Neuronal stem cell (in vitro differentiated cells): ENCODE results near the gene FAM20C.
A peak's percentile ranks its signal among the peaks of the same experiment; 100 is the strongest.

Source experiments
- DNase-seq: peaks from one replicate; pipeline ENCODE4 v3.0.0-alpha.2; 2013; ENCODE audit warnings: low spot score
- H2AFZ ChIP-seq: one replicate; pipeline ENCODE4 v1.6.1; 2013; ENCODE audit warnings: mild to moderate bottlenecking, low read length, inconsistent platforms
- H2AK5ac ChIP-seq: 2 replicates; pipeline ENCODE4 v1.6.1; 2013; ENCODE audit warnings: low read depth, mild to moderate bottlenecking, inconsistent platforms, low read length, moderate library complexity, mixed read lengths
- H2BK120ac ChIP-seq: 2 replicates; pipeline ENCODE4 v1.6.1; 2013; ENCODE audit warnings: low read depth, mild to moderate bottlenecking, inconsistent platforms, low read length, moderate library complexity, mixed read lengths
- H2BK12ac ChIP-seq: one replicate; pipeline ENCODE4 v1.6.1; 2013; ENCODE audit warnings: low read length, inconsistent platforms
- H2BK15ac ChIP-seq: 2 replicates; pipeline ENCODE4 v1.6.1; 2013; ENCODE audit warnings: mild to moderate bottlenecking, low read length, inconsistent platforms, mixed read lengths
- H2BK5ac ChIP-seq: one replicate; pipeline ENCODE4 v1.6.1; 2013; ENCODE audit warnings: inconsistent platforms, mild to moderate bottlenecking, low read length, moderate library complexity
- H3K14ac ChIP-seq: one replicate; pipeline ENCODE4 v1.6.1; 2013; ENCODE audit warnings: low read length, inconsistent platforms
- H3K18ac ChIP-seq: 2 replicates; pipeline ENCODE4 v1.6.1; 2013; ENCODE audit warnings: low read length, inconsistent platforms
- H3K23ac ChIP-seq: 2 replicates; pipeline ENCODE4 v1.6.1; 2013; ENCODE audit warnings: low read depth, mild to moderate bottlenecking, mixed read lengths, low read length, inconsistent platforms; ENCODE audit not compliant: poor library complexity
- H3K27ac ChIP-seq: replicated peaks from 3 replicates; pipeline ENCODE4 v1.5.1; 2013; ENCODE audit warnings: low read length, inconsistent platforms
- H3K27me3 ChIP-seq, 3 experiments: 2 replicates each; pipeline ENCODE4 v1.6.1; 2013; ENCODE audit warnings: low read length in 3 of 3, mild to moderate bottlenecking in 2 of 3, inconsistent platforms in 1 of 3, low read depth in 1 of 3, mixed read lengths in 1 of 3, moderate library complexity in 1 of 3; ENCODE audit not compliant: control insufficient read depth in 3 of 3, insufficient read depth in 3 of 3
- H3K36me3 ChIP-seq, 2 donors: replicated peaks in 1 of 2; 2 replicates each; pipeline ENCODE4 v1.6.1; 2013; ENCODE audit warnings: low read length in 2 of 2; ENCODE audit not compliant: control insufficient read depth in 2 of 2, insufficient read depth in 2 of 2
- H3K4ac ChIP-seq: 2 replicates; pipeline ENCODE4 v1.6.1; 2013; ENCODE audit warnings: inconsistent platforms, mild to moderate bottlenecking, low read length, moderate library complexity
- H3K4me1 ChIP-seq, 2 donors: 1 replicate in 1 of 2; 2 replicates in 1 of 2; pipeline ENCODE4 v1.6.1; 2013; ENCODE audit warnings: low read length in 2 of 2, low read depth in 1 of 2; ENCODE audit not compliant: control insufficient read depth in 2 of 2, insufficient read depth in 1 of 2
- H3K4me2 ChIP-seq: one replicate; pipeline ENCODE4 v1.6.1; 2013; ENCODE audit warnings: mild to moderate bottlenecking, low read length, inconsistent platforms; ENCODE audit not compliant: insufficient read depth, poor library complexity, severe bottlenecking
- H3K4me3 ChIP-seq, 2 donors: 2 replicates each; pipeline ENCODE4 v1.5.1; 2013; ENCODE audit warnings: low read length in 2 of 2, mild to moderate bottlenecking in 2 of 2, inconsistent platforms in 1 of 2, moderate library complexity in 1 of 2
- H3K79me1 ChIP-seq: one replicate; pipeline ENCODE4 v1.6.1; 2013; ENCODE audit warnings: low read depth, mild to moderate bottlenecking, inconsistent platforms, low read length, moderate library complexity
- H3K9ac ChIP-seq: one replicate; pipeline ENCODE4 v1.6.1; 2013; ENCODE audit warnings: mild to moderate bottlenecking, low read depth, low read length, inconsistent platforms; ENCODE audit not compliant: poor library complexity
- H3K9me3 ChIP-seq, 2 donors: replicated peaks in 1 of 2; 2 replicates each; pipeline versions ENCODE3 to v1.6.1; 2013; ENCODE audit warnings: low read length in 2 of 2, mild to moderate bottlenecking in 2 of 2, inconsistent platforms in 1 of 2, low read depth in 1 of 2, mixed read lengths in 1 of 2, moderate library complexity in 1 of 2; ENCODE audit not compliant: control insufficient read depth in 2 of 2, insufficient read depth in 1 of 2
- H4K8ac ChIP-seq: one replicate; pipeline ENCODE4 v1.6.1; 2013; ENCODE audit warnings: low read depth, mild to moderate bottlenecking, inconsistent platforms, low read length, moderate library complexity
- H4K91ac ChIP-seq: one replicate; pipeline ENCODE4 v1.6.1; 2013; ENCODE audit warnings: low read length, low read depth, mild to moderate bottlenecking, inconsistent platforms; ENCODE audit not compliant: poor library complexity
- WGBS, 2 donors: extraction: QIAGEN DNeasy Blood & Tissue Kit; methylation state at CpG; one replicate each; pipeline ENCODE4 v1.1.7; 2013; ENCODE audit warnings: missing lambda C conversion rate in 2 of 2, mixed read lengths in 1 of 2; ENCODE audit not compliant: insufficient read length in 2 of 2, insufficient replicate concordance in 1 of 2; ENCODE audit errors: extremely low coverage in 2 of 2; 5-methylcytosine and 5-hydroxymethylcytosine counted together

FAM20C gene

GRCh38 chr7:253581-254336, 61.4 kb downstream of the FAM20C start:
- Histone ChIP-seq H2BK12ac (no peak overlapping the region), H2AK5ac (peak overlapping the region; percentile 56), H3K4me3 (no peak overlapping the region), H3K79me1 (no peaks in the 10 kb centered on the region), H3K14ac (peak overlapping the region; percentile 89), H3K9me3 (peaks cover 0 to 8% of the 10 kb centered on the region in 2 donors), H3K4ac (no peak overlapping the region), H3K4me2 (no peak overlapping the region), H2BK120ac (no peak overlapping the region), H2BK15ac (peak overlapping the region; percentile 17), H2BK5ac (no peak overlapping the region), H3K27me3 (no peaks in the 10 kb centered on the region), H3K4me1 (peaks cover 0 to 9% of the 10 kb centered on the region in 2 donors), H3K18ac (peak overlapping the region; percentile 13), H2AFZ (no peak overlapping the region), H4K8ac (no peak overlapping the region), H4K91ac (no peak overlapping the region), H3K27ac (no peak overlapping the region), H3K36me3 (peaks cover under 1 to 5% of the 10 kb centered on the region in 2 donors), H3K23ac (no peak overlapping the region), H3K9ac (no peak overlapping the region)
- no peak for DNase-seq
- WGBS, 2 donors = no CpG with 5 or more reads among the region's 41 CpGs

- H2BK12ac ChIP-seq = no peak overlapping the region
- H3K4me3 ChIP-seq = no peak overlapping the region
- no peaks in the 10 kb centered on the region for H3K27me3 ChIP-seq
- H3K4ac ChIP-seq = no peak overlapping the region
- peaks cover 0 to 9% of the 10 kb centered on the region in 2 donors for H3K4me1 ChIP-seq
- WGBS, 2 donors = no CpG with 5 or more reads among the region's 31 CpGs
- no peak overlapping the region for H2AFZ ChIP-seq
- H3K36me3 ChIP-seq = peaks cover 5 to 6% of the 10 kb centered on the region in 2 donors
- H3K79me1 ChIP-seq = no peaks in the 10 kb centered on the region
- no peak overlapping the region for H4K91ac ChIP-seq
- H2BK120ac ChIP-seq = no peak overlapping the region
- H3K9me3 ChIP-seq = peaks cover 2 to 8% of the 10 kb centered on the region in 2 donors
- H3K14ac ChIP-seq = no peak overlapping the region
- H2BK5ac ChIP-seq = no peak overlapping the region
- no peak overlapping the region for H2BK15ac ChIP-seq
- H3K4me2 ChIP-seq = no peak overlapping the region
- no peak for DNase-seq
- no peak overlapping the region for H3K9ac ChIP-seq
- peak overlapping the region; percentile 46 for H2AK5ac ChIP-seq
- no peak overlapping the region for H4K8ac ChIP-seq
- H3K18ac ChIP-seq = no peak overlapping the region
- no peak overlapping the region for H3K23ac ChIP-seq
- no peak overlapping the region for H3K27ac ChIP-seq
Observed at GRCh38 chr7:254337-255037, 62.1 kb downstream of the FAM20C start.

GRCh38 chr7:255038-255435, 62.7 kb downstream of the FAM20C start:
- no peak overlapping the region for H4K91ac ChIP-seq
- H3K9ac ChIP-seq = no peak overlapping the region
- no peaks in the 10 kb centered on the region for H3K27me3 ChIP-seq
- H2BK120ac ChIP-seq = no peak overlapping the region
- no peak overlapping the region for H3K4ac ChIP-seq
- no peak overlapping the region for H2BK12ac ChIP-seq
- DNase-seq = no peak
- no peak overlapping the region for H2BK15ac ChIP-seq
- H2AK5ac ChIP-seq = no peak overlapping the region
- no peak overlapping the region for H3K14ac ChIP-seq
- peaks cover 4 to 9% of the 10 kb centered on the region in 2 donors for H3K9me3 ChIP-seq
- no peak overlapping the region for H3K4me2 ChIP-seq
- H3K27ac ChIP-seq = no peak overlapping the region
- no peak overlapping the region for H2AFZ ChIP-seq
- H3K4me3 ChIP-seq = no peak overlapping the region
- no peak overlapping the region for H3K23ac ChIP-seq
- no peaks in the 10 kb centered on the region for H3K79me1 ChIP-seq
- no peak overlapping the region for H3K18ac ChIP-seq
- no peak overlapping the region for H4K8ac ChIP-seq
- H3K36me3 ChIP-seq = peaks cover 5 to 10% of the 10 kb centered on the region in 2 donors
- H2BK5ac ChIP-seq = no peak overlapping the region
- WGBS, 2 donors = no CpG with 5 or more reads among the region's 19 CpGs
- H3K4me1 ChIP-seq = peaks cover 0 to 9% of the 10 kb centered on the region in 2 donors

- Histone ChIP-seq H3K36me3 (peaks cover 9 to 18% of the 10 kb centered on the region in 2 donors), H2AFZ (no peak overlapping the region), H3K4me3 (no peak overlapping the region), H3K4me2 (no peak overlapping the region), H2BK15ac (no peak overlapping the region), H3K23ac (no peak overlapping the region), H4K8ac (no peak overlapping the region), H3K9me3 (peaks cover 10 to 12% of the 10 kb centered on the region in 2 donors), H3K79me1 (no peaks in the 10 kb centered on the region), H3K27ac (no peak overlapping the region), H3K9ac (no peak overlapping the region), H3K18ac (no peak overlapping the region), H3K14ac (no peak overlapping the region), H2BK5ac (no peak overlapping the region), H4K91ac (no peak overlapping the region), H3K4me1 (peaks cover 0 to under 1% of the 10 kb centered on the region in 2 donors), H3K4ac (no peak overlapping the region), H2BK120ac (no peak overlapping the region), H2BK12ac (no peak overlapping the region), H2AK5ac (peak overlapping the region; percentile 31), H3K27me3 (no peaks in the 10 kb centered on the region)
- WGBS, 2 donors = no CpG with 5 or more reads among the region's 44 CpGs
- no peak for DNase-seq
Observed at GRCh38 chr7:255721-256361, 63.5 kb downstream of the FAM20C start.
